Measurements from ENCODE around the gene FAM118B.
"Not testable (repeated sequence)": the region's sequence is repeated elsewhere in the genome, so short reads cannot be mapped to it uniquely, and the experiment has no call there.

Gene FAM118B

GRCh38 chr11:126277322-126277721 lies 65.7 kb downstream of the FAM118B start:
- no peak for DNase-seq (ENCODE audit: low read depth)

DNA sequence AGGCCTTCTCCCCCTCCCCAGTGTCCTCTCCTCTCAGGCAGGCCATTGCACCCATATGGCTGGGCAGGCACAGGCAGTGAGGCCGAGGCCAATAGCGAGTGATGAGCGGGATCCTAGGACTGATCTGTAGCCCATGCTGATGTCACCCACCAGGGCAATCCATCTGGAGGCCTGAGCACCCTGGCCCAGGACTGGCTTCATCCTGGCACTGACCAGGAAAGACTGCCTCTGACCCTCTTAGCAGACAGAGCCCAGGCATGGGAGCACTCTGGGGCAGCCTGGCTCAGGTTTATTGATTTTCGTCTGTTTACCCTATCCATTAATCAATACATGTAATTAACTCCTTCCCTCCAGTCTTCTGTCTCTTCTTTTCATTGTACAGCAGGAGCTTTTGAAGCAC lies 66.2 kb downstream of the FAM118B start:
- DNase-seq (ENCODE audit: low read depth), result no peak

GRCh38 chr11:126279191-126279590 lies 67.6 kb downstream of the FAM118B start:
- DNase-seq (ENCODE audit: low read depth), result no peak

DNA sequence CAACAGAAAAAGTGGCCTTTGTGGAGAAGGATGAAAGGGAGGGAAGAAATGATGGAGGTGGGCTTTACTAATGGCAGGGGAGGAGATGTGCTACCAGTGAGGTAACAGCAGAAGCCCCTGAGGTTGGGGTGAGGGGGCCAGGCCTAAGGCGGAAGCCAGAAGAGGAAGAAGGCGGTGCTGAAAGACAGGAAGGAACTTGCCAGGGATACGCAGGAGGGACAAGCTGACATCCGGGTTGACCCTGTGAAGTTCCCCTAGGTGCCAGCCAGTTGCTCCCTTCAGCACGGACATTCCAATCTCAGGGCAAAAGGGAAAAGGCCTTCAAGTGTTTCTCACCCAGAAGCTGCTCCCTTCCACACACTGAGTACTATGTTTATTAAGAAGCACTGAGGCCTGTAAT lies 69.0 kb downstream of the FAM118B start:
- DNase-seq (ENCODE audit: low read depth), result no peak

GRCh38 chr11:126281245-126281644 lies 69.7 kb downstream of the FAM118B start:
- no peak for DNase-seq (ENCODE audit: low read depth)

GRCh38 chr11:126281666-126282175 lies 70.1 kb downstream of the FAM118B start:
- DNase-seq (ENCODE audit: low read depth), result no peak

GRCh38 chr11:126282361-126282735 lies 70.8 kb downstream of the FAM118B start:
- DNase-seq (ENCODE audit: low read depth), result no peak

DNA sequence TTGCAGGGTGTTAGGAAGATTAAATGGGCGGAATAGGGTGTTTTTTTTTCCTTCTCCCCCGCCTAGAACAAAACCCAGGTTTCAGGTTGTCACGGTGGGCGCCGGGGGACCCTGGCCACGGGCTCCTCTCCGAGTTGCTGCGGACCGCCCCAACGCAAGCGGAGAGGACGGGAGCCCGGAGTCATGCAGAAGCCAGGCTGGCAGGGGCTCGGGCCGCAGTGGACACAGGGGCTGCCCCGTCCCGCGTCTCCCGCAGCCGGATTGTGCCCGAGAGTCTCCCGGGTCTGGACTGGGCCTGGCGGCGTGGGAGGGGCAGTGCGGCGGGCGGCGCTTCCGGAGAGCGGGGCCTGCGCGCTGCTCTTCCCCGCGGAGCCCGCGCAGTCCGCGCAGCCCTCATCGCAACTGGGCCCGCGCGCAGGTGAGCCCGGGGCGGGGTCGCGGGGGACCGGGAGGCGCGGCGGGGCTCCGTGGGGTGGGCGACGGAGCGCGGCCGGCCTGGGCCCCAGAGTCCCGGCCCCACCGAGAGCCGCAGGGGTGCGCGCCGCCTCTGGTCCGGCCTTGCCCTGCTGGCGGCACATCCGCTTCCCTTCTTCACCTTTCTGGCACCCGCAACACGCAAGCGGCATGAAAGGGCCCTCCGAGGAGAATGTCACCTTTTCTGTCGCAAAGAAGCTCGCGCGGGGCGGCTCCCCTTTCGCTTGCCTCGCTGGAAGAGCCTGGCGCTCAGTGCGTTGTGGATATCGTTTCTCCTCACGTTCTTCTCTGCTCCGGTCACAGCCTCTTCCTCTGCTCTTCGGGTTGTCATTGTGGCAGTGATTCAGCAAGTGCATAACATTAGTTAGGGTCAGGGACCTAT lies 71.4 kb downstream of the FAM118B start, which contains the start of gene TIRAP:
Gene TIRAP, plus strand, starts transcription at position 358 of the 856 bp plus-strand sequence. CDS start 7,802 bp downstream, outside the sequence.
- peak; percentile 32 for DNase-seq (ENCODE audit: low read depth)

DNA sequence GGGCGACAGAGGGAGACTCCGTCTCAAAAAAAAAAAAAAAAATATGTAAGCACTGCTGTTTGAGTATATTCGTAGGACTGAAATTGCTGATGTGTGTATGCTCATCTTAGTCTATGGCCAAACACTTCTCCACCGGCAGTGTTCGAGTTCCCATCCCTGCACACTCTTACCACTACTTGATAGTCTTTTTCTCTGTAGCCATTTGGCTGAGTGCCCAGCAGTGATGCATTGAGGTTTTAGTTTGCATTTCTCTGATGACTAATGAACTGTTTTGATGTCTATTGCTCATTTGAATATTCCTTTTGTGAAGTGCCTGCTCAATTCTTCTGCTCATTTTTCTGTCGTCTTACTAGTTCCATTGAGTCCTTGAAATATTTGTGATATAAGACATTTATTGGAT lies 73.2 kb downstream of the FAM118B start:
- DNase-seq (ENCODE audit: low read depth), result peak; percentile 70

DNA sequence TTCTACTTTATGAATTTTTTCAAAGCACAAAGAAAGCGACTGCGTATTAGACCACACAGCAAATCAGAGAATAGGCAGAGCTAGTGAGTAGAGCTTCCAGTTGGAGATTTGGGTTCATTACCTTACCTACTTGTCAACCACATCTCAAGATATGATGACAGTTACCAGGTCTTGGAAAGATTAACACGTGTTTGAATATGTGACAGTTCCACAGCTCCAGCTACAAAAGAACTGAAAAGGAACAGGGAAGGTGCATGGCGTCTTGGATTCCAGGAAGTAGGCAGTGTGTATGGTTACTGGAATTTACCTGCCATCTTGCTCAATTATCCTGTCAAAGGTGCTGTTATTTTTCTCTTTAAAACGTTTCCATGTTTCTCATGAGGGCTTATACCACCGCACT lies 76.7 kb downstream of the FAM118B start:
- no peak for DNase-seq (ENCODE audit: low read depth)

- no peak for DNase-seq (ENCODE audit: low read depth)
These were observed 79.3 kb downstream of the FAM118B start for GRCh38 chr11:126290887-126291286.

DNA sequence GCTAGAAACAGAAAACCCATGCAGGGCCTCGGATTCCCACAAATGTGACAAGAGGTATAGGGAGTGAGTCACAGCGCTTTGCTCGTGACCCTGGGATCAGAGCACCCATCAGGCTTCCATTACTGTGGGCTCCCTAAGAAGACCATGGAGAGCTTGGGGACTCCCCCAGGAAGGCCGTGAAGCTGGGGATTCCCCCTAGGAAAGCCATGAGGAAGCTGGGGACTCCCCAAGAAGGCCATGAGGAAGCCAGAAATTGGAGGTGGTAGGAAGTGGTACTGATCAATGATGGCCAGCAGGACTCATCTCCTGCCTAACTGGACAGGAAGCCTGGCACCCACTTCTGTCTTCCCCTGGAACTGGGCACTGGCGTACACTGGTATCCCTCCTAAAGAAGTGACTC lies 82.1 kb downstream of the FAM118B start:
- no peak for DNase-seq (ENCODE audit: low read depth)

- DNase-seq (ENCODE audit: low read depth), result no peak
These were observed 85.4 kb downstream of the FAM118B start for GRCh38 chr11:126297004-126297403.

DNA sequence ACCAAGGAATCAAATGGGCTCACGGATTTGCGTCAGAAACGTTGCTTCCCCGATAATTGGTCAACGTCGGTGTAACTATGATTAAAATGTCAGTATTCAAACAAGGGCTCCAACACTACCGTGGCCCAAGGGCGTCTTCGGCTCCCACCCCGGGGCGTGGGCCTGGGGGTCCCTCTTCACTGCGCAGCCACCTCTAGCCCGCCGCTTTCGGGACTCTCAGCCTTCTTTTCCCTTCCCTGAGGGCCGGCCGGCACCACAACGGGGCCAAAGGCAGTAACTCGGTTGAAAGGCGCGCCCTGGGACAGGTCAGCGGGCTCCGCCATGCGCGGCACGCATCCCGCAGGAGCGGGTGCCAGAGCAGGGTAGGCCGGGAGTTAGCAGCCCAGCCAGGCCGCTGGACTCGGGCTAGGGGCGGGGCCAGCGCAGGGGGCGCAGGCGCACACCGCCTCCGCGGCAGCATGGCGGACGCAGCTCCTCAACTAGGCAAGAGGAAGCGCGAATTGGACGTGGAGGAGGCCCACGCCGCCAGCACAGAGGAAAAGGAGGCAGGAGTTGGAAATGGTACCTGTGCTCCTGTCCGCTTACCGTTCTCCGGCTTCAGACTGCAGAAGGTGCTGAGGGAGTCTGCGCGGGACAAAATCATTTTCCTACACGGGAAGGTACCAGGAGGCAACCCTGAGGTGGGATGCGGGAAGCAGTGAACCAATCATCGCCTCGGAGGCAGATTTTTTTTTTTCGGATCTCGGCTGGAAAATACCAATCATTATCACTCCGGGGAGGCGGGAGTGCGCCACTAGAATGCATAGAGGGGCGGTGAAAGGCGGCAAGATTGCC lies 92.3 kb downstream of the FAM118B start, which contains the start of gene DCPS:
Gene DCPS, plus strand, starts transcription at position 438 of the 834 bp plus-strand sequence. Its CDS starts 21 bp downstream, at position 459.
- peak; percentile 76 for DNase-seq (ENCODE audit: low read depth)

- no peak for DNase-seq (ENCODE audit: low read depth)
These were observed 93.0 kb downstream of the FAM118B start for GRCh38 chr11:126304457-126305075.

DNA sequence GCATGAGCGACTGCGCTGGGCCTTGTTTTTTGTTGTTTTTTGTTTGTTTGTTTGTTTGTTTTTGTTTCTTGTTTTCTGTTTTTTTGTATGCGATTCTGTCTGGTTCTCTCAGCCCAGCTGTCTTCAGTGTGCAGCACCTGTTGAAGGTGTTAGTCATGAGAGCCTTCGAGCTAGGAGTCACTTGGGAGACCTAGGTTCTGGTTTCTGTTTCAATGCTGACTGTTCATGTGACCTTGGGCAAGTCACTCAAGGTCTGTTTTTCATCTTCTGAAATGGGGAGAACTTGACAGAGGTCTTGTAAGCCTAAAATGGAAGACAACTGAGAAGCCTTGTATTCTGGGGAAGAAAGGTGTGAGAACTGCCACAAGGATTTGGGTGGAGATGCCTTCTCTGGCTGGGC lies 94.1 kb downstream of the FAM118B start:
- DNase-seq (ENCODE audit: low read depth), result no peak

- no peak for DNase-seq (ENCODE audit: low read depth)
These were observed 96.1 kb downstream of the FAM118B start for GRCh38 chr11:126307706-126308105.

GRCh38 chr11:126308271-126308671 lies 96.7 kb downstream of the FAM118B start:
- DNase-seq (ENCODE audit: low read depth), result no peak

DNA sequence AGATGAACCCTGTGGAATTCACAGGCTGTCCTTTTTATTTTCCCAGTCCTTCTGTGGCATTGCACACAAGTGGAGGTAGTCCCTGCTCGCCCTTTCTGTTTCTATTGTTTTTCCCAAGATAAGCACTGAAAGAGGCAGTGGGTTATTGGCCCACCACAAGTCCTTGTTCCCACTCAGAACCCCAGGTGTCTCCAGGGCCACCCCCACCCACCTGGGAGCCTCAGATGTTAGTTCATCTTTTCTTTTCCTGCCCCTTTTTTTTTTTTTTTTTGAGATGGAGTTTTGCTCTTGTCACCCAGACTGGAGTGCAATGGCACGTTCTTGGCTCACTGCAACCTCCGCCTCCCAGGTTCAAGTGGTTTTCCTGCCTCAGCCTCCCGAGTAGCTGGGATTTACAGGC lies 97.2 kb downstream of the FAM118B start:
- DNase-seq (ENCODE audit: low read depth), result not testable (repeated sequence)

- no peak for DNase-seq (ENCODE audit: low read depth)
These were observed 98.8 kb downstream of the FAM118B start for GRCh38 chr11:126310200-126310991.

- DNase-seq (ENCODE audit: low read depth), result no peak
These were observed 99.4 kb downstream of the FAM118B start for GRCh38 chr11:126310992-126311310.

Data from T-helper 22 cell (primary cell).